SU-DHL-6 (cell line): ENCODE measurements around the gene CIB2.

Experiments
- H2AFZ ChIP-seq: fragments of 200-600 bp; sonication (generic); 2 replicates; pipeline ENCODE4 v1.6.1; 2014; ENCODE audit warnings: low read depth, mild to moderate bottlenecking, moderate library complexity, mixed read lengths, antibody characterized with exemption, low read length; ENCODE audit not compliant: severe bottlenecking
- H3F3A ChIP-seq: fragments of 200-600 bp; shearing (Covaris generic); 2 replicates; pipeline ENCODE4 v1.6.0; 2016; ENCODE audit warnings: antibody characterized with exemption, mild to moderate bottlenecking; ENCODE audit not compliant: insufficient read depth
- H3K27ac ChIP-seq: fragments of 200-600 bp; sonication (generic); 2 replicates; pipeline ENCODE4 v1.5.1; 2016; ENCODE audit warnings: low read depth, mild to moderate bottlenecking, low read length, moderate library complexity, mixed read lengths
- H3K27me3 ChIP-seq: fragments of 200-600 bp; sonication (generic), shearing (Covaris generic); 2 replicates; pipeline ENCODE4 v1.6.0; 2014; ENCODE audit warnings: mild to moderate bottlenecking, low read length
- H3K36me3 ChIP-seq: fragments of 200-600 bp; sonication (generic); 2 replicates; pipeline ENCODE4 v1.6.1; 2014; ENCODE audit warnings: mild to moderate bottlenecking, low read length, mixed read lengths
- H3K4me2 ChIP-seq: fragments of 300-600, 200-600 bp; shearing (Covaris generic), sonication (generic); 2 replicates; pipeline ENCODE4 v1.6.0; 2014; ENCODE audit warnings: low read length, low read depth, mild to moderate bottlenecking; ENCODE audit not compliant: poor library complexity, severe bottlenecking
- H3K4me3 ChIP-seq: fragments of 200-600 bp; sonication (generic); 2 replicates; pipeline ENCODE4 v1.5.1; 2014; ENCODE audit warnings: antibody characterized with exemption, low read length, mild to moderate bottlenecking, mixed read lengths; ENCODE audit not compliant: insufficient read depth, poor library complexity, severe bottlenecking
- H3K79me2 ChIP-seq: fragments of 200-600 bp; sonication (generic); 2 replicates; pipeline ENCODE4 v1.6.1; 2014; ENCODE audit warnings: mild to moderate bottlenecking, low read length, moderate library complexity; ENCODE audit not compliant: insufficient read depth
- H3K9ac ChIP-seq: fragments of 200-600 bp; sonication (generic); 2 replicates; pipeline ENCODE4 v1.7.0; 2014; ENCODE audit warnings: mild to moderate bottlenecking, low read length
- H3K9me2 ChIP-seq: fragments of 200-600 bp; sonication (generic); replicated peaks from 2 replicates; pipeline ENCODE4 v1.6.1; 2014; ENCODE audit warnings: low read length; ENCODE audit not compliant: insufficient read depth
- H3K9me3 ChIP-seq: fragments of 200-600 bp; sonication (generic); 2 replicates; pipeline ENCODE4 v1.6.1; 2014; ENCODE audit warnings: low read length, mixed read lengths; ENCODE audit not compliant: insufficient read depth
- H4K20me1 ChIP-seq: fragments of 200-600 bp; sonication (generic); 2 replicates; pipeline ENCODE4 v1.6.1; 2014; ENCODE audit warnings: low read depth, mild to moderate bottlenecking, antibody characterized with exemption, low read length, moderate library complexity, mixed read lengths
- CTCF ChIP-seq: fragments of 200-600 bp; sonication (generic); IDR thresholded peaks from one replicate; pipeline ENCODE4 v1.5.1; 2017; ENCODE audit warnings: antibody characterized with exemption, mild to moderate bottlenecking, low read length, moderate library complexity; ENCODE audit not compliant: insufficient read depth, poor library complexity, severe bottlenecking
- EZH2phosphoT487 ChIP-seq: fragments of 200-600 bp; sonication (generic), shearing (Covaris generic); conservative IDR thresholded peaks from 2 replicates; pipeline ENCODE4 v1.6.1; 2018; ENCODE audit warnings: mild to moderate bottlenecking, antibody characterized with exemption, low read length, moderate library complexity, mixed read lengths

Gene CIB2

DNA sequence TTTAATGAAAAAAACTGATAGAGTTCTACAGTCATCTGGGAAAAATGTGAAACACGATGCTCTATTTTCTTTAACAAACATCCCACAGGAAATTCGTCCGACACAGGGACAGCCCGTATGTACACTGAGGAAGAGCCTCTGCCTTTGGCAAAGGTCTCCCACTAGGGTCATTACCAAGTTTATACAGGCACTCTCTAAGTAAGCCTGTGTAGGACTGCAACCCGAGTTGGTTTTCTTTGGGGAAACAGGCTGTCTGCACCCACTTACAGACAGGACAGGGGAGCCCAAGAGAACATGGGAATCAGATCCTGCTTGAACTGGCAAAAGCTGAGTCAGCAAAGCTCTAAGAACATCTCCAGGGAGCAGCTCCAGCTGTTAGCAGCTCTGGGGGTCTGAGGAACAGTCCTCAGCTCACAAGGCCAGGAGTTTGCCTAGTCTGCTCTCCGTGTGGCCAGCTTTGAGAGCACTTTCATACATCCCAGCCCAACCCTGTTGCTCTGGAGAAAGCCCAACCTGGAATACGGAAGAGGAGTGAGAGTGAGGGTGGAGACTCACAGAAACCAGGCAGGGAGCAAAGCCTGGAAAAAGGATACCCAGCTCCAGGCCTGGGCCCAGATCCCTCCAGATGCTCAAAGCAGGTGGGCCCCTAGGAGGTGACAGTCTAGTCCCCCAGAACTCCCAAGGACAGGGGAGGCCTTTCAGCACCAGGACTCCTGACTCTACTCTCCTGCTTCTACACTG, 55.6 kb downstream of the CIB2 start:
- Histone ChIP-seq H3K27me3 (no peaks in the 10 kb centered on the region), H3K79me2 (peaks cover 6% of the 10 kb centered on the region; the same call in 1 of the 2 replicates), H3K9me2 (no peaks in the 10 kb centered on the region), H3K9me3 (no peaks in the 10 kb centered on the region), H3K36me3 (no peaks in the 10 kb centered on the region), H3K4me2 (peak overlapping the region; percentile 90), H2AFZ (no peak overlapping the region), H3K9ac (no peak overlapping the region), H3K27ac (no peak overlapping the region), H3K4me3 (no peak overlapping the region), H3F3A (no peaks in the 10 kb centered on the region), H4K20me1 (no peaks in the 10 kb centered on the region)
- no peak for TF ChIP-seq CTCF

DNA sequence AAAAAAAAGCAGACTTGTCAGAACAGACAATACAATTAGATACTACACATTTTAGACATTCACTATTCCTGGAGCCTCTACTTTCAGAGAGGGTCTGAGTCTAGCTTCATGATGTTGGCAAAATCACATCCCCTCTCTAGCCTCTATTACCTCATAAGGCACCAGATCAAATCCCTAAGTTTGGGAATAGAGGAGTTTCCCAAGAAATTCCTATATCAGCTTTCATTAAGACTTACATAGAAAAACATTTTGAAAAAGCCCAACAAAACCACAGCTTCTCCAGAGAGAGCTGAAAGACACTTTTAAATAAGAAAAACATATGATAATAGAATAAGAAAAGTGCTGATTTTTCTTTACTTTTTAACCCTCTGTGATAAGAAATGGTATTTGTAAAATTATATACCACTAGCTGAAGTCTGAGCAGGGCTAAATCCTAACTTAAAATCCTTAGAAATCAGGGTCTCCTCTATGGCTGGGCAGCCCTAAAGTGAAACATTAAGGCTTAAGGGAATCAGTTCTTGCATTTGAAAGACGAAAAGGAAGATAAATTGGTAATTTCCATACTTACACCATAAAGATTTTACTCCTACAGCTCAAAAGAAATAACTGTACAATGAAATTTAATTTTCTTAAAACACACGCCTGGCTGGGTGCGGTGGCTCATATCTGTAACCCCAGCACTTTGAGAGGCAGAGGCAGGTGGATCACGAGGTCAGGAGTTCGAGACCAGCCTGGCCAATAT, 58.0 kb downstream of the CIB2 start:
- no peaks in the 10 kb centered on the region for H3K9me3 ChIP-seq
- H3K27ac ChIP-seq: no peak overlapping the region

DNA sequence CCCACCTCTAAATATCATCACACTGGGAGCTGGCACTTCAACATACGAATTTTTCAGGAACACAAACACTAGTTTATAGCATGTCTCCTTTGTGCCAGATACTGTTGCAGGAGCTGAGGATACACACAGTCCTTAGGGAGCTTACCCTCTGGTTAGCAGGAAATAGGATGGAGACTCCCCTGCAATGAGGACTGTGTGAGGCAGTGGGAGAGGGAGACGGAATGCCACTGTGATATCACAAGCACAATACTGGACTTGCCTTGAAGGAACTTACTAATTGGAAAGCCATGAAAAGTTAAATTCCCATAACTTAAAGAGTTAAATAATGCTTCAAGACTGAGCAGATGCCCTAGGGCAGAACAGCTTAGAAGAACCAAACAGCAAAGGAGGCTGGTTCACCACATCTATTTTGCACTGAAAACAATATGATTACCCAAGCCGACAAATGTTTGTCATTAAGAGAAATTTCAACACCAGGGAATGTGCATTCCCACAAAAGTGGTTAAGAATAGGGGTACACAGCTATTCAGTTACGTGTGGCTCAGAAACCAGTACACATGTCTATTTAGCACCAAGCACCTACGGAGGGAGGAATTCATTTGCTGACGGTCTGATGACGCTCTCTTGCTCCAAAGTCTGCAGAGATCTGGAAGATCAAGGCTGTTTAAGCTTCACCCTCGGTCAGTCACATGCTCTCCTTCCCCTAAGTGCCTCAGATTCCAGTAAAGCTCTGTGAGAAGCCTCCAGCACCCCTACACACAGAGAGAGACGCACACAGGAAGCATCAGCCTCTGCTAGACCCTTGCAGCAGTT, 59.0 kb downstream of the CIB2 start:
- no peak overlapping the region for H3K27ac ChIP-seq
- H3K79me2 ChIP-seq: peaks cover 6% of the 10 kb centered on the region; the same call in 1 of the 2 replicates
- no peaks in the 10 kb centered on the region for H3K27me3 ChIP-seq
- H2AFZ ChIP-seq: no peak overlapping the region
- no peak overlapping the region for H3K9ac ChIP-seq
- no peak overlapping the region for H3K4me2 ChIP-seq
- no peak for TF ChIP-seq CTCF
- no peaks in the 10 kb centered on the region for H3K9me3 ChIP-seq
- no peaks in the 10 kb centered on the region for H3K9me2 ChIP-seq
- peaks cover 10% of the 10 kb centered on the region; the same call in 1 of the 2 replicates for H4K20me1 ChIP-seq
- no peaks in the 10 kb centered on the region for H3F3A ChIP-seq
- no peak overlapping the region for H3K4me3 ChIP-seq
- no peaks in the 10 kb centered on the region for H3K36me3 ChIP-seq

More for the DNA sequence above, 58.0 kb downstream of the CIB2 start:
- Histone ChIP-seq H4K20me1 (peaks cover 1% of the 10 kb centered on the region; the same call in 1 of the 2 replicates), H3F3A (no peaks in the 10 kb centered on the region), H3K4me2 (no peak overlapping the region), H3K9ac (no peak overlapping the region), H3K9me2 (no peaks in the 10 kb centered on the region), H3K4me3 (no peak overlapping the region), H3K27me3 (no peaks in the 10 kb centered on the region), H3K36me3 (no peaks in the 10 kb centered on the region), H2AFZ (no peak overlapping the region), H3K79me2 (peaks cover 6% of the 10 kb centered on the region; the same call in 1 of the 2 replicates)
- TF ChIP-seq CTCF (no peak), EZH2phosphoT487 (no peak)
